NCI-H2227 treated with DMSO at 0.1 percent for 48 hours (cell line): ENCODE data around the gene HPCAL1.

Source experiments
- DNase-seq: peaks from one replicate; lab custom pipeline; 2025; lab: John Stamatoyannopoulos, UW

The HPCAL1 gene

GRCh38 chr2:10269711-10270610 is 32.7 kb upstream of the HPCAL1 start:
- DNase-seq = no peak

GRCh38 chr2:10271509-10271908 is 31.2 kb upstream of the HPCAL1 start:
- no peak for DNase-seq

GRCh38 chr2:10271946-10272345 is 30.8 kb upstream of the HPCAL1 start:
- DNase-seq = no peak

GRCh38 chr2:10272464-10272863 is 30.2 kb upstream of the HPCAL1 start:
- DNase-seq = no peak

GRCh38 chr2:10273215-10274175 is 29.2 kb upstream of the HPCAL1 start:
- DNase-seq = no peak

- no peak for DNase-seq
Observed at GRCh38 chr2:10274376-10274775, 28.3 kb upstream of the HPCAL1 start.

GRCh38 chr2:10274983-10275802 is 27.5 kb upstream of the HPCAL1 start:
- DNase-seq = no peak

GRCh38 chr2:10276481-10277292 is 26.0 kb upstream of the HPCAL1 start:
- no peak for DNase-seq

GRCh38 chr2:10277293-10278028 is 25.2 kb upstream of the HPCAL1 start:
- DNase-seq = no peak

GRCh38 chr2:10278029-10278762 is 24.5 kb upstream of the HPCAL1 start:
- DNase-seq = no peak

- DNase-seq = no peak
Observed at GRCh38 chr2:10278763-10279471, 23.8 kb upstream of the HPCAL1 start.

GRCh38 chr2:10279472-10279870 is 23.2 kb upstream of the HPCAL1 start:
- no peak for DNase-seq

GRCh38 chr2:10279946-10280463 is 22.7 kb upstream of the HPCAL1 start:
- DNase-seq = no peak

GRCh38 chr2:10281891-10282290 is 20.8 kb upstream of the HPCAL1 start:
- no peak for DNase-seq

- DNase-seq = no peak
Observed at GRCh38 chr2:10282611-10283105, 20.0 kb upstream of the HPCAL1 start.

GRCh38 chr2:10283106-10284062 is 19.3 kb upstream of the HPCAL1 start:
- DNase-seq = no peak

- DNase-seq = no peak
Observed at GRCh38 chr2:10284108-10284870, 18.4 kb upstream of the HPCAL1 start.
